Ecto neural progenitor cell (in vitro differentiated cells): Measurements from ENCODE around the gene SLX9.

Source experiments
- DNase-seq: peaks from one replicate; pipeline ENCODE4 v3.0.0-alpha.2; 2018; ENCODE audit warnings: low spot score

SLX9 gene

GRCh38 chr21:44991538-44992483, 52.0 kb downstream of the SLX9 start:
- no peak for DNase-seq

DNA sequence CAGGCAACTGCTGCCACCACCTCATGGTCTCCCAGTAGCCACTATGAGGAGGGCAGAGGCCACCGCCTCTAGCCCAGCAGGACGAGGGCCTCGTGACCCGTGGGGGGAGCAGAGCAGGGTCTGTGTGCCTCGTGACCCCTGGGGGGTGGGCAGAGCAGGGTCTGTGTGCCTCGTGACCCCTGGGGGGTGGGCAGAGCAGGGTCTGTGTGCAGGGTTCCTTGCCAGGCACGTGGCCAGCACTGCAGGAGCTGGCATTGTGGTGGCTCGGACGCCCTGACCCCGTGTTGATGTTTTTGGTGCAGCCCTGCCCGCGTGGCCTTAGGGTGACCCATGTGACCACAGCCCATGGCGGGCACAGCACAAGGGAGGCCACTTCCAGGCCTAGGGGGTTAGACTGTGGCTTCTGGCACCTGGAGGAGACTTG, 52.8 kb downstream of the SLX9 start:
- no peak for DNase-seq

DNA sequence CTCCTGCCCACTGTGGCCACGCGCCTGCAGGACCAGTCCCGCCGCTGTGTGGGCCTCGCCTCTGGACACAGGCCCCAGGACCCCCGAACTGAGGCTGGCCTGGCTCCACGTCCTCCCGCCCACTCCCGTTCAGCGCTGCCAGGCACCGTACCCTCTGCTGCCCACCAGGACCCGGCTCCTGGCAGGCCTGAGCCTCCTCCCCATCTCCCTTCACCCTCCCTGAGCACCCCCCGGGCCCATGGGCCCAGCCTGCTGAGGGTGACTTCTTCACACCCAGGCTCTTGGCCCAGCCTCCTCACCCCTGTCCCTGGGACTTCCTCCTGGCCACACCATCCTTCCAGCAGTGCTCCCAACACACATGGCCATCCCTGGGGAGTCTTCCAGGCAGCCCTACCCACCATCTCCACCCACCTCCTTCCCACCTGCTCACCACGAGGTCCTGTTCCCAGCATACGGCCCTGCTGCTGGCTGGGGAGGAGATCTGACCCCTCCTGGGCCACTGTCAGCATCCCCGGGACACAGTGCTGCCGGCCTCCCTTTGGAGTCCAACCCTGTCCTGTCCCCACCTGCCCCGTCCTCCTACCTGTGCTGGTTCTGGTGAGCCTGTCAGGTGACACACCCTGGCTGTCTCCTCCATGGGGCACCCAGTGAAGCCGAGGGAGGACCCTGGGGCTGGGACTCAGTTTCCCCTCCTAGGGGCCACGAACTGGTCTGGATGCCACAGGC, 53.7 kb downstream of the SLX9 start:
- no peak for DNase-seq

- DNase-seq: no peak
Observed at GRCh38 chr21:44994047-44994694, 54.3 kb downstream of the SLX9 start.

DNA sequence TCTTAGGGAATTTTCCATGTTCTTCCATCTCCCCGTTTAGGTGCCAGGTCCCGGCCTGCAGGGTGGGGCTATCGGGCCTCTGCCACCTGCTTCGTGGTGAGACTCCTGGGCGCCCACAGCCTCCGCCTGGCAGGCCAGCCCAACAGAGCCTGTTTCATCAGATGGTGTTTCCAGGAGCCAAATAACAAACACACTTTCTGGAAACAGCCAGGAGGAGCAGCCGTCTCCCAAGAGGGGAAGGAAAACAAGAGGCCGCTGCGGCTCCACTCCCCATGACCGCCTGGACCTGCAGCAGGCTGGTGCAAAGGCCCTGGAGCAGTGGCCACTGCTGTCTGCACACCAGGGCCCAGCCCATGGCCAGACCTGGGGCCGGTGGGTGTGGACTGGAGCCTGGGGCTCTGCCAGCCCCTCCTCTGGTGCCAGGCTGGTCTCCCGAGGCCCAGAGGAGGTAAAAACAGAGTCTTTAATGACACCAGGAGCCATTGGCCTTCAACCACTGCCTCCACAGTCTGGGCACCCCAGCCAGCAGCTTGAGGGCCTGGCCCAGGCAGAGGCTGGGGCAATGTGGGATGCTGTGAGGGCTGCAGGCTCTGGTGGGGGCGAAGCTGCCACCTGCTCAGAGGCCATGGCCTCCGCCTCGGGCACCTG, 55.0 kb downstream of the SLX9 start:
- no peak for DNase-seq

GRCh38 chr21:44995343-44995941, 55.6 kb downstream of the SLX9 start:
- no peak for DNase-seq

DNA sequence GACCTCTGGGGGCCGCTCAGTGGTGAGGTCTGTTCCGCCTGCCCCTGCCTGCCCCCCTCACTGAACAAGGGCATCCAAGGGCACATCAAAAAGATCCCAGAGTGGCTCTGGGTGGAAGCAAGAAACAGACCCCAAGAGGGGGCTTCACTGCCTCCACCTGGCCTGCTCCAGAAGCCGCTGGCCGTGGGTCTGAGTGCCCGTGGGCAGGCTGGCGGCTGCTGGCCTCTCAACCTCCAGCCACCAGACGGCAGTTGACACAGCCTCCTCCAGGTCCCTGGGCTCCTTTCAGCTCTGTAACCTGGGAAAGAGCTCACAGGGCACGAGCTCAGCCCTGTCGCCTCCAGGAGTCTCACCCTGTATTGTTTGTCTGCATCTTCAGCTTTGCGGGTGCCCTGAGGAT, 56.3 kb downstream of the SLX9 start:
- DNase-seq: no peak

DNA sequence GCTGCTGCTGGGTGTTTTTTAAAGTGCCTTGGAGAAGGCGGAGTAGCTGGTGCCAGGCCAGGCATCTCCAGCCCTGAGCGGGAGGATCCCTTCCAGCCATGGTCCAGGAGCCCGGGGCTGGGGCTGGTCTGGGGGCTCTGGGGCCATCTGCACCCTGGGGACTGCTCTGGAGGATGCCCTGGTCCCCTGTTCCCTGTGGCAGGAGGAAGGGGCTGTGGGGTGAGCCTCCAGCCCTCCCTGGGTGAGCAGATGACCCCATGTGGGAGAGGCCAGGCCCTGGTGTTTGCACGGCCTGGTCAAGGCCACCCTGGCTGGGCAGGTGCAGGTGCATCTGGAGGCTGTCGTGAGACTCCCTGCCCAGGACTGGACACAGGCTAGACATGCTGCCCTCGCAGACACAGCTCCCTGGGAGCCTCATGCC, 56.7 kb downstream of the SLX9 start:
- no peak for DNase-seq

DNA sequence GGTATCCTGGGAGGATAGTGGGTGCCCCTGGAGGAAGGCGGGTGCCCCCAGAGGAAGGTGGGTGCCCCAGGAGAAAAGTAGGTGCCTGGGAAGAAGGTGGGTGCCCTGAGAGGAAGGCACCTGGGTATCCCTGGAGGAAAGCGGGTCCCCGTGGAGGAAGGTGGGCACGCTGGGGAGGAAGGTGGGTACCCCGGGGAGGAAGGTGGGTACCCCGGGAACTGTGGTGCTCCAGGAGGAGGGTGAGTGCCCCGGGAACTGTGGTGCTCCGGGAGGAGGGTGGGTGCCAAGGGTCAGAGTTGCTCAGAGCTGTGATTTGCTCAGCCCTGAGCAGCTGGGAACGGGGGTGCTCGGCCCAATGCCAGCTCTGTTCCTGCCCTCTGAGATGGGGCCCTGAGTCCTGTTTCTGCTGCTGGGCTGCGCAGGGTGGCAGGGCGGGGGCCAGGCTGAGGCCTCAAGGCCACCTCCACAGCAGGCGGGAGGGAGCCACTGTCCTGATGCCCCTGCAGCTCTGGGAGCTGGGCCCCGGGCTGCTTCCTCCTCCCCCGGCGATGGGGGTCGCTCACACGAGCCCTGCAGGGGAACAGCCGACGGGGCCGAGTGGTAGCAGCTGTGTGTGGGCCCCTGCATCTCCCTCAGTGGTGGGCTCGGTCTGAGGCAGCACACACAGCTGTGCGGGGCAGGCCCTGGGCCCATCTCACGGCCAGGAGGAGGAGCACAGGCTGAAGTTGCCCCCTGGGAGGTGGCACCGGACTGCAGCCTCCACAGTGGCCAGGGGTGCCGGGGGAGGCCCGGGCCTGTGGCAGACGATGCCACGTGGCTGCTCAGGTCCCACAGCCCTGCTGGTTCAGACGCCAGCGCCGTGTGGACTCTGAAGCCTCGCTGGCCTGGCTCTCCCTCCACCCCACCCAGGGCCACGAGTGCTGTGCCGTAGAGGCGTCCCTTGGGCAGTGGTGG, 57.4 kb downstream of the SLX9 start:
- DNase-seq: no peak

- DNase-seq: no peak
Observed at GRCh38 chr21:44998086-44998620, 58.3 kb downstream of the SLX9 start.

DNA sequence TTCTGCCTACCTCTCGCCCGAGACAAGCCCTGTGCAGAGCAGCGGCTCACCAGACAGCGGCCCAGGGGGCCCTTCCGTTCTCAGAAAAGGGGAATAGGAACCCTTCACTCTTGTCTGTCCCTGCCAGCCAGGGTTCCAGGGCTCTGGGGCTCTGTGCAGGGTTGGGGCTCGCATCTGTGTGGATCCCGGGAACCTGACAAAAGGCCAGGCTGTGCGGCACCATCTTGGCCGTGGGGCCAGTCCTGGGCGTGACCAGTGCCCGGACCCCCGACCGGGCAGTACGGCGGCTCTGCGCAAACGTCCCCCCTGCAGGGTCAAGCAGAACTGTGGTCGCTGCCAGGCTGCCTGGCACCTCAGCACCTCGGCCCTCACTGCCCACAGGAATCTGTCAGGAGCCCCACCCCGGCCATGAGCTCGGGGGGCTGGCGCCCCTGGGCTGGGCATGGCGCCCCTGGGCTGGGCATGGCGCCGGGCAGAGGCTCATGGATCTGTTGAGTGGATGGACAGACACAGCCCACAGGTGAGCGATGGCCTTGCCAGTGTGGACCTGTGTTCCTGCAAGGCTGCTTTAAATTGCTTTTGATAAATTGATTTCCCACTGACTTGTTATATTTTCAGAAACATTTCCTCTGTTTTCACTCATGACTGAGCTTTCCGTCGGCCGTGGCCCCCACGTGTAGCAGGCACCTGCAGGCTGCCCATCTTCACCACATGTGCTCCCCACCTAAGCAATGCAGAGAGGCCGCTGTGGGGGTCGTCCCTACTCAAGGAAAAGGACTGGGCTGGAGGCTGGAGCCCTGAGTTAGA, 59.0 kb downstream of the SLX9 start:
- no peak for DNase-seq

- no peak for DNase-seq
Observed at GRCh38 chr21:44999428-44999971, 59.7 kb downstream of the SLX9 start.

DNA sequence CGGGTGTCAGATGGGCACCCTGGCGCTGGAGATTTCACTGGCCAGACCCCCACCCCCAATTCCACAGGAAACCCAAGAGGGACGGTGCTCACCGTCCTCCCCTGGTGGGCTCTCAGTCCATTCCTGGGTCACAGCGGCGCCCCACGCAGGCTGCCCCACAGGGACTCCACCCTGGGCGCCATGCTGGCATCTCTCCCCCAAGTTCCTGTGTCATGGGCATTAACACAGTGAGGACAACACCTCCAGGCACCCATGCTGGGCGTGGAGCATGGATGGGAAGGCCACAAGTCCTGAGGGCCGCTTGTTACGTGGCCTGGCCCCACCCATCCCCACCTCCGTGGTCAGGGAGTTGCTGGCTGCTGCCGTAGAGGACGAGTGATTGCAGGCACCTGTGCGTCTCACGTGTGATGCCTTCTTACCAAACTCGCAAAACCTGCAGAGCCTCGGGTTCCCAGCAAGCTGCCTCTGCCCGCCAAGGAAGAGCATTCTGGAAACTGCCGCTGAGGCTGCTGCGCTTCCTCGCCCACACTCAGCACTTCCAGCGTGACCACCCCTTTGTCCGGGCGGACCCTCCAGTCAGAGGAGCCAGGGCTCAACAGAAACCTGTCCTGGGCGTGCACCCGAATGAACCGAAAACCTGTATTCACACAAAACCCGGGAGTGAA, 60.3 kb downstream of the SLX9 start:
- no peak for DNase-seq

GRCh38 chr21:45000637-45001133, 60.9 kb downstream of the SLX9 start:
- DNase-seq: no peak

- no peak for DNase-seq
Observed at GRCh38 chr21:45001134-45002095, 61.6 kb downstream of the SLX9 start.

GRCh38 chr21:45002381-45003204, 62.8 kb downstream of the SLX9 start:
- DNase-seq: no peak
